Brain pericyte (primary cell): Measurements from ENCODE around the gene KRT38.
"Not testable (repeated sequence)": the region's sequence is repeated elsewhere in the genome, so short reads cannot be mapped to it uniquely, and the experiment has no call there.

ENCODE experiments used
- DNase-seq: peaks from one replicate; pipeline ENCODE4 v3.0.0-alpha.2; 2012; ENCODE audit warnings: low read depth, low spot score

KRT38 gene

DNA sequence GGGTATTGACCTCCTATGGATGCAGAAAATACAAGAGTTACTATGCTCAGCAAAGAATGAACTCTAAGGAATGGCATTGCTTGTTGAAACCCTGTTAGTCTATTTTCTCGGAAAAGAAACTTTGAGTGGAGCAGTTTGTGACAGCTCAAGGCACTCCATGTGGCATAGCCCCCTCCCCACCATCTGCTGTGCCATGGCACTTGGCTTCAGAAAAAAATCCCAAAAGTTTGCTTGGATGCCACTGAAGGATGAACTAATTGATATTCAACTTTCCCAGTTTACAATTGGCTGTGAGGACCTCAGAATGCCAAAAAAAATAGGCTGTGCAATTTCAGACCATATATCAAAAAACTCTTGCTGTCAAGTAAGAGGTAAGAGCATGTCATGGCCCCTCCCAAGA lies 45.2 kb downstream of the KRT38 start:
- DNase-seq = no peak

DNA sequence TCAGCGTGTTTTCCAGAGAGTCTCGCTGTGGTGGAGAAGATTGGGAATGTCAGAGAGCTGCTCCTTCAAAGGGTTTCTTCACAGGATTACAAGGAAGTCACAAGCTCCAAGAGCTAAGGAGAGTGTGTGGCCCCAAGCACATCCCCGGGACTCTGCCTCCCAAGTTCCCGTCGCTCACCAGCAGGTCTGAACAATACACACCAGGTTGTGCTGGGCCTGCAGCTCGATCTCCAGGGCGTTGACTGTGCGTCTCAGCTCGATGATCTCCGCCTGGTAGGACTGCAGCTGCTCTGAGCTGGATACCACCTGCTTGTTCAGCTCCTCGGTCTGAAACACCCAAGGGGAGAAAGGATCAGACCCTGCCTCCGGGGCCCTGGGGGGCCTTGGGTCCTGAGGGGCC lies 45.7 kb downstream of the KRT38 start:
- DNase-seq = not testable (repeated sequence)

DNA sequence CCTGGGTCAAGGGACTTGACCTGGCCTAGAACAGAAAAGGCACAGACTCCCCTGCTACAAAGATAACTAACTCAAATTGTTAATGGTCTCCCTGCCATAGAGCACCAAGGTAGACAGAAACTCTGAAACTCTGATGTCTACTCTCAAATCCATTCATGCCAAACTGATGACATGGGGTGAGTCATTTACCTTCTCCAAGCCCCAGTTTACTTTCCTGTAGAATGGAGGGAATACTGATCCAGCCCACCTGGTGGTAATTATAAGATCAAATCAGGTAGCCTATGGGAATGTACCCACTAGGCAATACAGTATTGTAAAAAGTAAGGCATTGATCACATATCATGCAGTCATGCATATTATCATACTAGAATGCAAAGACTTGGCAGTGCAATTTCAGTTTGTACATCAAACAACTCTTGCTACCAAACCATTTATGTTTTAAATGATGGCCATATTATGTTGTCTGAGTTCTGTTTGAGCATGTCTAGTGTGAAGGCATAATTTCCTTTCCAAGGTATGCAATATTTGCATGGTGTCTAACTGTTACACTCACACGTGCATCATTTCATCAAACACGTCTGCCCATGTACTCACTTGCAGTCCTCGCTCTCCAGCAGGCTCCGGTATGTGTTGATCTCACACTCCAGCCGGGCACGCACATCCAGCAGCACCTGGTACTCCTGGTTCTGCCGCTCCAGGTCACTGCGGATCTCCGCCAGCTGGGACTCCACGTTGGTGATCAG lies 46.4 kb downstream of the KRT38 start:
- no peak for DNase-seq

DNA sequence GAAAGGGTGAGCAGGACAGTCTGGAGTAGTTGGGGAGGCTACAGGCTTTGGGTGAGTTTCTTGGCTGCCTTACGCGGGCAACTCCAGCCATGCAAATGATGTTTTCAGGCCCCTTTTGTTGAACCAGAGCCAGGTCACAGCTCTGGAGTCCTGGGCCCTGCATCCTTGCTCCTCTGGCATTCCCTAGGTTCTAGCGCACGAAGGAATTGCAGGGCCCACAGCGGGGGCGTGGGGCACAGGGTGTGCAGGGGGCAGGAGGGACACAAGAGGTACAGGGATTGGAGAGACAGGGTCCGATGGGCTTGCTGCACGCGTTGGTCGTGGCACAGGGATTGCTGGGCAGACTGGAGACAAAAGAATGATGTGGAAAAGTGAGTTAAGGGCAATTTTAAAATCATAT lies 47.0 kb downstream of the KRT38 start:
- no peak for DNase-seq

DNA sequence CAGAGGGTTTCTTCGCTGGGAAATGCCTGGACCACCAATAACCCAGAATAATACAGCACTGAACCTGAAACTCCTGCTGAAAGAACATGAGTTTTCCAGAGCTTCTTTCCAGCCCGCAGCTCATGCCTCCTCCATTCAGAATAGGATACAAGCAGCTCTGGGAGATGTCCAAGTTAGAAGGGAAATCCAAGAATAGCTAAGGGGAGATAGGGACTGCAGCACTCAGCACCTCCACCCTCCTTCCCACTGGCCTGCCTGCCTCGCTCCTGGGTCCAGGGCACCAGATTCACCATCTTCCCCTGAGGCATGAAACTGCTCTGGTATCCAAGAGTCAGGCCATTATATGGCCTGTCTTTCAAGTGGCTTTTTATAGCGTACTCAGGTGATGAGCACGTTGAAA lies 47.5 kb downstream of the KRT38 start:
- DNase-seq = no peak

DNA sequence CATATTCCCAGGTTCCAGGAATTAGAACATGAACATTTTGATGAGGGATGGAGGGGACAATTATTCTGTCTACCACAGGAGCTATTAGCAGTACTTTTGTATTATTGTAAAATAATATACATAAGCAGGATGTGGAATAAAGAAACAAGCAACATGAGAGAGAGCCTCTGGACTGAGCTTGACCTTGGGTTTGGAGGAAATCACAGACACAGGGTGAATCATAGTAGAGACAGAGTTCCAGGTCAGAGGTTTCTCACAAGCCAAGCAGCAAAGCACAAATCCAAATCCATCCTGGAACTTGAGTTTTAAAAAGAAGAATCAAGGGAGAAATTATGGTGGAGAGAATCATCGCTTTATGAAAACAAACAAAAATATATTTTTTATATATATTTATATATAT lies 48.5 kb downstream of the KRT38 start:
- DNase-seq = no peak

DNA sequence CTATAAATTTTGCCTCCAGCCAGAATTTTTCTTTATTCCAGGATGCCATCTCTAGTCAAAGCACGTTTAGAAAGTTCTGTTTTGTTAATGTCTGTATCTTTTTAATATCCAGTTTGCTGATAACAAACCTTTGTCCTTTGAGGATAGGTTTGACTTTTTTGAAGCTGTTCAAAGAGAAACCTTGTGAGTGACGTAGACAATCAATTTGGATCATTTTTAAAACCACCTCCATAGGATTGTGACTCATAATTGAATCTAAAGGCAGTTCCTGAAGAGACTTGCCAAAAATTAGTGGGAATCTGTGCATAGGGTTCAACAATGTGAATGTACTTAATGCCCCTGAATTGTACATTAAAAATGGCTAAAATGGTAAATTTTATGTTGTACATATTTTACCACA lies 49.2 kb downstream of the KRT38 start:
- DNase-seq = no peak

DNA sequence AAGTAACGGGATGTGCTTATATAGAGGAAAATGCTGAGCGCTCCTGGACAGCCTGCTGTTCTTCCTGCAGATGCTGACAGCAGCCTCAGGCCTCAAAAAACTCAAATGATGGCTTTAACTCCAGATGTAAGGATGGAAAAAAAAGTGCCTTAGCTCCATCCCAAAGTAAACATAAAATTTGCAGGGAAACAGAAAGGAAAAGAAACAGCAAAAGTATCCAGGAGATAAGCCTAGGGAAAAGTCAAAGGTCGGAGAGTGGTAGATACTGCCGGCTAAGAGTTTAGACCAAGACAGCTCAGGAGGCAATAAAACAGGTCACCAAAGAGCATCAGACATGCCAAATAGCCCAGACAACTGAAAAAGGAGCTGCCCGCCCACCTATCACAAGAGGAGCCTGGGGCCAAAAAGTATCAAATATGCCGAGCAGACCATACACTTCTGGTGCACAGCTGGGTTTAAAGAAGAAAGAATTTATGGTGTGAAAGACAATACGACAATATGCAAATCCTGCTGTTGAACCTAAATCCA lies 50.3 kb downstream of the KRT38 start:
- no peak for DNase-seq

DNA sequence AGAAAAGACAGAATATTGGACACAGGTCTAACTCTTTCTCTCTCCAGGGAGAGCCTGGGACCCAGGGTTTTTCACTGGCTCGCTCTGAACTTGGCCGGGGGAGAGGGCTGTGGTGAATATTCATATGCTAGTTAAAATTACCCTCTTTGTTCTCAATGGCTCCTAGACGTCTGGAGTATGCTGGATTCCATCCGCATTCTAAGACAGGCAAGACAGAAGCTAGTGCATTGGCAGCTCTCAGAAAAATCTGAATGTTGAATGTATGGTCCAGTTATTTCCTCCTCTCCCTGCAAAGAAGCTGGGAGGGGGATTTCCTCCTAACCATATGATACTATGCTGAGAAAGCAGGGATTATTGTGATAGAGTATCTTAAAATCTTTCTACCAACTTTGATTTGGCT lies 53.1 kb downstream of the KRT38 start:
- no peak for DNase-seq

DNA sequence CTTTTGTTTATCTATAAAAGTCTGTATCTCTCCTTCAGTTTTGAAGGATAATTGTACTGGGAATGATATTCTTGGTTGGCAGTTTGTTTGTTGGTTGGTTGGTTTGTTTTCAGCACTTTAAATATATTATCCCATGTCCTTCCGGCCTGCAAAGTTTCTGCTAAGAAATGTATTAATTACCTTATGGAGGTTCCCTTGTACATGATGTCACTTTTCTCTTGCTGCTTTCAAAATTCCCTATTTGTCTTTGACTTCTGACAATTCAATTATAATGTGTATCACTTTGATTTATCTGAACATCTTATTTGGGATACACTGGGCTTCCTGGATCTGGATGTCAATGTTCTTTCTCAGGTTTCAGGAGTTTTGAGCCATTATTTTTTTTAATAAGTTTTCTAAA lies 54.6 kb downstream of the KRT38 start:
- DNase-seq = no peak
